NCI-H2196 (cell line): ENCODE measurements around the gene TPM1.
"Not testable (repeated sequence)": the region's sequence is repeated elsewhere in the genome, so short reads cannot be mapped to it uniquely, and the experiment has no call there.

Experiments
- DNase-seq: peaks from one replicate; lab custom pipeline; 2025; ENCODE audit not compliant: unreplicated experiment; lab: John Stamatoyannopoulos, UW

Gene TPM1

DNA sequence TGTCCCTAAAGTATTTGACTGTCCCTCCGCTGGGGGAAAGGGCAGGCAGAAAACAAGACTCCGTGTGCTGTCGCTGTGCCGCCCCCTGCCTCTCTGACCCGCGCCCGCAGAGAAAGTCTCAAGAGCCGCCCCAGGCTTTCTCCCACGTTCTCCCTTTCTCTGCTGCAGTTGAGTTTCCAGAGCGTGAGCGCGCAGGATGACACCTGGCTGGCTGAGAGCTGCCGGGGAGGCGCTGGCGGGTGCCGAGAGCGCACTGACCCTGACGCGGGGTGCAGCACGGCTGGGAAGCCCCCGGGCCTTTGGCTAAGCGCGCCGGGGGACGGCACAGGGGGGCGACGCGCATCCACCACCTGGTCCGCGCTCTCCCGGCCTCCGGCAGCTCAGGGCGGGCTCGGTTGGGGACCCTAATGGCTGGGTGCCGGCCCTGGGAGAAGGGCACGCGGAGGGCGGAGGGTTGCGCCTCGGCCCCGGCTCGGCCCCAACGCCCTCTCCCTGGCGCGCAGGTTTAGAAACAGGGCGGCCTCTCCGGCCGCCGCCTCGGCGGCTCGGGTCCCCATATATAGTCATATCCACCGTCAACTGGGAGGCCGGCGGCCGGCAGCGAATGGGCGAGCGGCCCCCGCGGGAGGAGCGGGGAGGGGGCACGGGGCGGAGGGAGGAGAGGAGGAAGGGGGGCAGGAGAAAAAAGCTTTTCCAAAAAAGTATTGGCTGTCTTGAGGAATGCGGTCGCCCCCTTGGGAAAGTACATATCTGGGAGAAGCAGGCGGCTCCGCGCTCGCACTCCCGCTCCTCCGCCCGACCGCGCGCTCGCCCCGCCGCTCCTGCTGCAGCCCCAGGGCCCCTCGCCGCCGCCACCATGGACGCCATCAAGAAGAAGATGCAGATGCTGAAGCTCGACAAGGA, at the start of gene TPM1:
Gene TPM1 (plus strand): TSS at position 774 of the 903 bp plus-strand sequence. CDS start 83 bp downstream, at position 857.
- DNase-seq: peak; percentile 39

DNA sequence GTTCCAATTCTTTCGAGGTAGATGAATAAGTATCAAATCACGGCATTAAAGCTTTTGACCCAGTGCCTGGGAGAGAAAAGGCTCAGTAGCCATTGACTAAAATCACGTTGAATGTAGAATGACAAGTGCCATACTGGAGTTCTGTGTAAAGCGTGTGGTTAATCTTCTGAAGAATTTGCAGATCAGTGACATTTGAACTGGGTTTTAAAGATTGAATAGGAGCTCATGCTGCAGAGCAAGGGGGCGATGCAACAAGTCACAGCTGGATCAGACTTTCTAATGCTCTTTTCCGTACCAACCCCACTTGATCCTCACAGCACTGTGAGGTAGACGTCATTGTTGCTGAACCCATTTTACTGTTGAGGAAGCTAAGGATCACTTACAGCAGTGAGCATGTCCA, 49.5 kb upstream of the TPM1 start:
- no peak for DNase-seq

DNA sequence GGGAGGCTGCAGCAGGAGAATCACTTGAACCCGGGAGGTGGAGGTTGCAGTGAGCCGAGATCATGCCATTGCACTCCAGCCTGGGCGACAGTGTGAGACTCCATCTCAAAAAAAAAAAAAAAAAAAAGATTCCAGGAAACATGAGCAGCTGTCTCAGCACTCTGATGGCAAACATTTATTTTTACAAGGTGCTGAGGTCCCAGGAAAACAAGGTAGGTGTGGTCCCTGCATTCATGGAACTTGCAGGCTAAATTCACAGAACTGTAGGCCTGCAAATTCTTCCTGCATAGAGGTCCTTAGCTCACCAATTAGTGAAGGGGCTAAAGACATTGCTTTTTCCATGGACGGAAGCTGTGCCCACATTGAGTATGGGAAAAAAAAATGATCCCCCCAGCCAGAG, 48.9 kb upstream of the TPM1 start:
- DNase-seq: not testable (repeated sequence)

DNA sequence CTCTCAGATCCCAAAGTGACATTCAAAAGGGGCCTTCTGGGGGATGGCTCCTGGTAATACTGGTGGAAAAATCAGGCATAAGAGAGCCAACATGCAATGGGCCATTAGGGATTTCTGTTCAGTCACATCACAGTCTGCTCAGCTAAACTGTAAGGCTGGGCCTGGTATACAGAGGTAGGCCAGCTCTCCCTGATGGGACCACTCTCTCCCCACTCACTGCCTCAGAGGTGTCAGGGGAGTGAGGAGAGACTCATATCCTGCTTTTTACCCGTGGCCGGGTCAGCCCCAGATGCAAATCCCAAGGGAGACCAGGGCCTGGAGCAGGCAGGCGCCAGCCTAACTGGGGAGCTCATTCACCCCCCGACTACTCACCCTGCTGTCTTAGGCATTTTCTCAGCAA, 48.1 kb upstream of the TPM1 start:
- DNase-seq: no peak

DNA sequence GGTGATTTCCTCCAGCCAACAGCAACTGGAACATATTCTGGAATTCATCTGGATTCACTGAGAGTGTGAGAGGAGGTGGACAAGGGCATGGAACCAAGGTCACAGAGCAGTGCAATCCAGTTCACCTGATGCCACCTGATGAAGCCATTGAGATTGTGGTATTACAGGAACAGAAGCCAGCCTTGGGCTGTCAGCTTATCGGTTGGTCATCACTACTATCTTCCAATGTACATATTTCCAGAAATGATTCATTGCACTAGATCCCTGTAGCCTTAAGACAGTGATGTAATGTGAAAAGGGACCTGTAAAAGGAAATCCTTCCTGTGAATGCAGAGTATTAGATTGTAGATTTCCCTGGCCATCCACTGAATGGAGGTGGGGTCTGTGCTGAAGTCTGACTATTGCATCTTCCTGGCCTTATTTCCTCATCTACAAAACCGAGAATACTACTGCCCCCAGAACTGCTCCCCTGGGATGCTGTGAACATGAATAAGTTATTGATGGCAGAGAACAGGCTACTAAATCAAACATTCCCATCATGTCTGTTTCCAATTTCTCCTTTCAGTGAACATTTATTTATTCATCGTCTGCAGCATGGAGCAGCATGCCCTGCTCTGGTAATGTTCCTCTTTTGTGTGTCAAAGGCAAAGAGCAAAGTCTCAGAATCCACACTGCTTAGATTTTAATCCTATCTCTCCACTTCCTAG, 47.4 kb upstream of the TPM1 start:
- no peak for DNase-seq

DNA sequence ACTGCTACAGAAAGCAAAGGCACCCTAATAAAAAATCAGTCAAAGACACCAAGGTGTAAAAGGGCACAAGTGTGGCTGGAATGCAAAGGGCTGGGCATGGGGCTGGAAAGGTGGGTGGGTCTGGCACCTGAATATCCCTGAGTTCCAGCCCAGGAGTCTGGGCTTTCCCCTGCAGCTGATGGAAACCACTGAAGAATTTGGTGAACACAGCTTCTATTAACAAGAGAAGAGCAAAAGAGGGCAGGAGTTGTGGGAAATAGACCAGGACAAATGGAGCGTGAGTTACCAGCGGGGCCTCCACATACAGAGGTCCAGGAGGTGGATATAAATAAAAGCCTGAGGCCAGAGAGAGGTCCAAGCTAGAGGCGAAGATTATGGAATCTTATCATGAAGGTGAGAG, 45.1 kb upstream of the TPM1 start:
- DNase-seq: no peak

DNA sequence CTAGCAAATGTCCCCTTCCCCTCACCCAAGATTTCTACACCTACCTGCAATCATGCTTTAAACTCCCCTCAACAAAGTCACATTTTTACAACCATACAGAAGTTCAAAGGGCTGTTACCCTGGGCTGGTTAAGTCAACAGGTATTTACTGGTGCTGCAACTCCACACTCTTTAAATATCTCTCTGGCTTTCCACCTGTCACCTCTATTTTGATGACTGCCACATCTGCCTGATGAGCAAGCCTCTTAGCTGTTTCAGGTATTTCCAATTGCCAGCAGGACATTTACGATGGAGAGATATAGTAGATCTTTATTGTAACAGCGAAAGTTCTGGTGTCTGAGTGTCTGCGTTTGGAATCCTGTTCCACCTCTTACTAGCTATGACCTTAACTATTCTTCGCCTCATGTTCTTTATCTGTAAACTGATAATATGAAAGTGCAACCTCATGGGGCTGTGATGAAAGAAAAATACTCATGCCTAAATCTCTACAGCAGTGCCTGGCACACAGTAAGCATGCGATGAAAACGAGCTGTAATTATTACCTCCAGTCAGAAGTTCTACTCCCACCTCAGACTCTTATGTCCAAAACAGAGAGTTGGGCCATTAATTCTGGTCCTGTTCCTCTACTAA, 44.2 kb upstream of the TPM1 start:
- no peak for DNase-seq

DNA sequence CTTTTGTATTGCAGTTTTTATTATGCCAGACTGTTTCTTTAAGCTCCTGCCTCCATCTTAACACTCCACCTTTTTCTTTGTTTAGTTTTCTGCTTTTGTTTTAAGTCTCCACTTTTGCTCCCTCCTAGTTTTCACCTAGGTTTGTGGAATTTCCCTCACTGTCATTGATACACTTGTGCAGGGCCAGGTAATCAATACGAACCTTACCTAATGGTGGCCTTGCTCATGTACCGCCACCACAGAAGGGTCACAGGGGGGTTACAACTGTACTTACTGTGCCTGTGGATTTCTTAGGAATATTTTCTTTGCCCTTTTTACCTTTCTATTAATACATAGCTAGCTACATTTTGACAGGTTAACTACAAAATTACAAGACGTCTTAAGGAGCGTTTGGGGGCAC, 43.4 kb upstream of the TPM1 start:
- DNase-seq: no peak

DNA sequence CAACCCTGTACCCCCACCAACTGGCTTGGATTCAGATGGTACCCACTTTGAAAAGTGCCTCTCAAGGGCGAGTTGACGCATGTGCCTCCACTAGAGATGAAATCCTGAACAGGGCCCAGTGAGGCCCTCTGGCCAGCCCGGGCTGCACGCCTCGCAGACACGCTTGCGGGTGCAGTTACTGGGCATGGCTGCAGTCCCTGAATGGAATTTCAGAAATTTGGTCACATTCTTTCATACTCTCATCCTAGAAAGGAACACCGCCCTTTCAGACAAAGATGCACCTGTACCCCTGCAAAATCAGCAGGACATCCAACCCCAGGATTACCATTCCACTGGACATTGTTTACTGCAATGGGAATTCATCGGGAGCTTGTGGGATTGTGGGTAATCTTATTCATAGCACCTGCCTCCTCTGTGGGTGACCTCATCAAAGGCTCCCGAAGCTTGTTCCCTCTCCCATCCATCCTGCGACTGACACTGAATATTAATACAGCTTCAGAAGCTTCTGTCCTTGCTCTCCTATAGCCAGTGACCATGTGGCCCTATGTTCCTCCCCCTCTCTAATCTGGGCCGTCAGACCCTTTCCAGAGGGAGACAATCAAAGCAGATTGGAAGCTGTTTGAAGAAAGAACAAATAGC, 42.5 kb upstream of the TPM1 start:
- DNase-seq: no peak

DNA sequence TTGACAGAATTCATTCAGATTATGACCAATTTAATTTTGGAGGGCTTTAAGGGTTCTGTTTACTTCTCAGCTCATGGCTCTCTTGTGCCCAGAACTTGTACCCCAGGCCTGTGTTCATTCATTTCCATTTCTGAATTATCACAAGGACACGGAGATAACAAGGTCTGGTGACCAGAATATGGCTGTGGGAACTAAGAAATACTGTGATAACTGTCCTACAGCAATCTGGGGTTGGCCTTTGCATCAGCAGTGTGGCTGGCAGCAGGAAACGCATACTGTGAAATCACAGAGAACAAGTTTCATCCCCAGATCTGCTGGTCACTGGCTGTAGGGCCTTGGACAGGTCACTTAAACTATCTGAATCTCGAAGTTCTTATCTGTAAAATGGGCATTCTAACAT, 41.8 kb upstream of the TPM1 start:
- DNase-seq: no peak

DNA sequence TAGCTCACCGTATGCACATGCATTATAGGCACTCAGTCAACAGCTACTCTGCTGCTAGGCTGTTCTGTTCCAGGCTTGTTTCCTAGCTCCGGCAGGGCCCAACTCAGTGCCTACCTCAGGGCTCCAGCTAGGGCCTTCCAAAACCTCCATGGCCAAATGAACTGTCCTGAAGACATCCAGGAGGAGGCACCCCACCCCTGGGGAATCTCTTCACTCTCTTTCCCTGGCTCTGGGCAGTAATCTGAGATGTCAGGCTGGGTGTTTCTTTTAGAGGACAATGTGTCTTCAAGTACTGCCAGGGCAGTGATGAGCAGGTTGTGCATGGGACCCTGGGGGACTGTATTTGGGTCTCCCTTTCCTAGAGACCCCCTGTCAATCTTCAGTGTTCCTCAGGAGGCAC, 38.3 kb upstream of the TPM1 start:
- DNase-seq: no peak

DNA sequence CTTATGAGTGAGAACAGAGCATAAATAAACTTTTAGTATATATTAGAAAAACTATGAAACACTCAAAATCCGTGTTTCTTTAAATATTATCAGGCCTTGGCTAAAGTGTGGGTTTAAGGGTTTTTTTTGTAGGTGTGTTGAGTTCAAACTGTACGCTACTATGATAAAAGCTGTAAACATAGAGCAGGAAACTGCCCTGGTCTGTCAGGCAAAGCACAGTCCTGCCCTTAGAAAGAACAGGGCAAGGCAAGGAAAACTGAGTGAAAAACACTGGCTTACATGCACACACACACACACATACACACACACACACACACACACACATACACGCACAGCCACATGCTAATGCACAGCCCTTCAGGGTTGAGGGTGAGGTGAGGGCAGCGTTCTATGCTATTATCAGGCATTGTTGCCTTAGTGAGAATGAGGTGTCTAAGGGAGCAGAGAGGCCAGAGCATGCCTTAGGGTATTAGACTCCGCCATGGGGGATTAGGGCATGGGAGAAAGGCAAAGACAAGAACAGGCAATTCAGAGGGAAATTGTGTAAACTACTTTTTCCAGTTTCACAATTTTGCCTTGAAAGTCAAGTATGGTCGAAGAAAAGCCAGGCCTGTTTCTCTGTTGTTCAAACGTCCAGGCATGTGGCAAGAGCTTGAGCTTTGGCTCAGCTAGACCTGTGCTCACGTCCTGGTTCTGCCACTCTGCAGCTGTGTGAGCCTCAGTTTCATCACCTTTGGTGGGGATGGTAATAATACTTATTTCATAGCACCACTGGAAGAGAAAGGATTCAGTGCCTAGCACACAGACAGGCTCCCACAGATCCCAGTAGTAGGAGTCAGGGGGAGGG, 36.3 kb upstream of the TPM1 start:
- DNase-seq: no peak

DNA sequence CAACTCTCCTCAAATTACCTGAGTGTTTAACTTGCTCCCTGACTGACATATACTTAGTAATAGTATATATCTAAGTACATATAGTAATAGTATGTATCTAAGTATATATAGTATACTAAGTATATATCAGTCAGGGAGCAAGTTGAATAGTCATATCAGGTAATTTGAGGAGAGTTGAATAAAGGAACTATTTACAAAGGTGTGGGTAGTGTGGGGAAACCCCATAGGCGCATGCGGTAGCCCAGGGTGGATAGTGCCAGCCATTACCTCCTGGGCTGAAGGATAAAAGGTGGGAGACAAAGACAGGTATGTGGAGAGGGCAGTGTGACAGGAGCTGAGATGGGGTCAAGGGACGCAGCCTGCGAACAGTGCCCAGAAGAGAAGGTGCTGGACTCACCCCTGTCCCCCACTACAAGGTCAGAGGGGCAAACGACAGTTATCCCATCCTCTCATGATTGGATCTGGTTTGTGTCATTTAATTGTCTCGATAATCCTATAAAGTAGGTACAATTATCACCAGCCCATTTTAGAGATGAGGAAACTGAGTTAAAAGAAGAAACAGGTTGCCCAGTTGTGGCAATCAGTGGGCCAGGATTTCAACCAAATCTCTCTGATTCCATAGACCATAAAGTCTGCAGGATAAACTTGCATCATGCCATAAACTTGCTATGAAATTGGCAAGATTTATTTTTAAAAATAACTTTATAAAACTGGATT, 34.1 kb upstream of the TPM1 start:
- DNase-seq: no peak

DNA sequence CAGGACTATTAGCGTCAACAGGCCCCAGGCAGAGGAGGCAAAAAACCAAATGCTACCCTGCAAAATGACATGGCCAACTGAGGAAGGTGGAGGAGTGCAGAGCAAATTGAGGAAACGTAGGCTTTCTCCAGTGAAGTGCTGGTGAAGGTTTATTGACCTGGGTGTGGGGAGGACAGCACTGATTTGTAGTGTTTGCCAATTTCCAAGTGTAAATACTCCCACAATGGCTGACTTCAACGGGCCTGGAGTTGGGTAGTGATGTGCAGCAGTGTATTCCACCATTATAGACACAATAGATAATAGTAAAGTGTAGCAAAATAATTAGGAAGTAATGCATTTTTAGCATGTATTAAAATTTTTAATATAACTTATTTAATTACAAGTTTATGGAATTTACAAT, 32.2 kb upstream of the TPM1 start:
- no peak for DNase-seq

DNA sequence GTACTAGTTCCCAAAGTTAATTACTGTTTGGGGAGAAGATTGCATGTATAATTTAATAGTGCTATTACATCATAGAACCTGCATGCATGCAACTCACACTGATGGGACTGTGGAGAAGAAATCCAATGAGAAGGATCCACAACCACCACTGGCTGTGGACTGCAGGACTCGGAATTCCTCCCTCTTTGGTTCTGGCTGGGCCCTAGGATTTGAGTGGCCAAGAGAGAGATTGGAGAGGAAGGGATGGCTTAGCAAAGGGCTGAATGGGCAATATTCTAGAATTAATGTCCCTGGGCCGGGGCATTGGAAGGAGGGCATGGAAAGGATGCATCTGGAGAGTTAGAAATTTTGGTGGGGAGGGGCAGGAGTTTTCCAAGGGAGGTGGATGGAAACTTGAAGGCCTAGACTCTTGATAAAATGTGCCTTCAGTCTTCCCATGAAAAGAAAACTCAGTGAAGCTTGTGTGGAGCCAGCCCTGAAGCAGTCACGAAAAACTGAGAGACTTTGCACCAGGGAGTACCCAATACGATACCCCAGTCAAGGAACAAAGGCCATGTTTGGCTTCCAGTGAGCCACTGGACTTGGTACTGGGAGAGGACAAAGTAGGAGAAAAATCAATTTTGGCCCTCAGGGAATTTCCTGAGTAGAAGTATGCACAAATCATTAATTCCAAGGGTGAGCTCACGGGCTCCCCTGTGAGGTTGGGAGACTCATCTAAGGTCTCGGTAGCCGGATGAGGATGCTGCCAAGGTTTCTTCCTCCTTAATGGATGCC, 31.4 kb upstream of the TPM1 start:
- DNase-seq: no peak

DNA sequence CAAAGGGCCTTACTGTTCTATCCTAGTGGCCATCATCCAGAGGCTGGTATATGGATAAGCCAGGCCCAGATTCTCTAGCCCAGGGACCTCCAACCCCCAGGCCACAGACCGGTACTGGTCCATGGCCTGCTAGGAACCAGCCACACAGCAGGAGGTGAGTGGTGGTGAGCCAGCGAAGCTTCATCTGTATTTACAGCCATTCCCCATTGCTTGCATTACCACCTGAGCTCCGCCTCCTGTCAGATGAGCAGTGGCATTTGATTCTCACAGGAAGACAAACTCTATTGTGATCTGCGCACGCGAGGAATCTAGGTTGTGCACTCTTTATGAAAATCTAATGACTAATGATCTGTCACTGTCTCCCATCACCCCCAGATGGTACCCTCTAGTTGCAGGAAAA, 30.1 kb upstream of the TPM1 start:
- no peak for DNase-seq

DNA sequence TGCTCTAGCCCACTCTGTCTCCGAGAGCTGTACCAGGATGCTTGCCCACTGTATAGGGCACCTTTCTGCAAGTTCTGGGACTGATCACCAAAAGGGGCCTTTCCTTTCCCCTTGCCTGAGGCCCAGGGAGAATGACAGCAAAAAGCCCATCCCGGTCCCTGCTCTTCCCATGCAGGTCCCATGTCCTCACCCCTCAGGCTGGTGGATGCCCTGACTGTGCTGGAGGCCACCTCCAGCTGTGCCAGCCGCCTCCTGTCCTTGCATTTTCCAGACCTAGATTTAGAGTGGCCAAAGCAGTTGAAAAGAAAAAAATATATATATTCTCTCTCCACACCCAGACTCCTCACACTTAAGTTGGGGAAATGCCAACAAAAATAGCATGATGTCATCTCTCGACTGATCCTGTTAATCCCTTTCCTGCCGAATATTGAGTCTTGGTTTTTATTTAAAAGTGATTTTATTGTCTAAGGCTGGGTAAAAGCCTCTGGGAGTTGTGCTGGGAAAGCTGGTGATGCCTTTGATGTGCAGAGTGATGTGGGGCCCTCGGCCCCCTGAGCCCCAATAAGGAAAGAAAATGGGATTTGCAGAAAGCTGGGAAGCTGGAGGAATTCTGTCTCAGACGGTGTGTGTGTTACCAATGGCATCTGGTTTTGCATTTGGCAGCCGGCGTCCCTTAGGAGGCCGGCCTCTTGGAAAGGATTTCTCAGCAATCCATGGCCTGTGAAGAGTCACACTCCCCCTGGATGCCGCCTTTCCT, 29.3 kb upstream of the TPM1 start:
- no peak for DNase-seq

DNA sequence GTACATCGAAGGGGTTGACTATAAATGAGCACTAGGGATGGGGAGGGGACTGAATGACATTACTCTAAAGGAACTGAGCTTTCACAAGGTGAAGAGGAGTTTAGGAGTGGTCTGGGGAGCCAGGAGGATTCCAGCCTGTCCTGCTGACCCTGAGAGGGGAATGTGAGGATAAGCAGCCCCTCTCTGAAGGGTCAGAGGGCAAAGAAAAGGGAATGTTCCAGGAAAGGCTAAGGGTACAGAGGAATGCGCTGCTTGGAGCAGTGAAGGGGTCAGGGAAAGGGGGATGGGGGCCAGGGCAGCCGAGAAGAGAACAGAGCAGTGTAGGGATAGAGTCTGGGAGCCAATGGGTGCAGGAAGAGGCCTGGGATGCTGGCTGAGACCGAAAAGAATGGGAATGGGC, 28.0 kb upstream of the TPM1 start:
- no peak for DNase-seq
